ENCODE data around the gene P2RY13.

The P2RY13 gene

DNA sequence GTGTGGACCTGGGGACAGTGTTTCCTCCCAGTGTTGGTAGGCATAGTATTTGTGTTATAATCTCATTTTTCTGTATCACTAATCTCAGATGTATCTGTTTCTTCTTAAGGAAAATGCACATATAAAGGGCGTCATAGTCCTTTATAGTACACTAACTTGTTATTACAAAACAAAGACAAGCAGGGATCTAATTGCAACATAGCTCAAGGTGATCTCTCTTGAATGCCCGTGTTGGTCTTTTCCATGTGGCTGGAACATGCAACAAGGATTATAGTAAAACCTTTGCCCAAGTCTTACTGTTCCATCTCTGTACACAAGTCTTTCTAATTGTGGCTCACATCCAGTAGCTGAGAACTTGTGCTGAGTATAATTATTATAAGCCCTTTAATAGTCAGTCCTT, 9.2 kb downstream of the P2RY13 start:
- no peak overlapping the region for H3K27ac ChIP-seq

DNA sequence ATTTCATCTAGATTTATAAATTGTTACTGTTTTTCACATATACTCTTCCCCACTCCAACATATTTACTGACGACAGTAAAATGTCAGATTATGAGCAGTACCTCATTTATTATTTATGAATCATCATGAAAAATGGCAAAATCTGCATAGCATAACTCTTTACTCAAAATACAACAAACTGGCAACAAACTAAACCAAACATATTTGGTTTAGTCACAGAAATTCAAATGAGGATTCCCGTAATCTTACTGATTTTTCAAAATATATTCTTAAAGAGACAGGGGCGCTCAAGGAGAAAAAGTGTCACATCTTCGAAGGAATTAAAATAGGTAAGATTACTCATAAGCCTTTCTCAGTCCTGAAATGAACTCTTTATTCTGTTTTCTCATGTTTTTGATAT, 9.7 kb downstream of the P2RY13 start:
- H3K27ac ChIP-seq, result no peak overlapping the region
- TF ChIP-seq, protein P1, sequence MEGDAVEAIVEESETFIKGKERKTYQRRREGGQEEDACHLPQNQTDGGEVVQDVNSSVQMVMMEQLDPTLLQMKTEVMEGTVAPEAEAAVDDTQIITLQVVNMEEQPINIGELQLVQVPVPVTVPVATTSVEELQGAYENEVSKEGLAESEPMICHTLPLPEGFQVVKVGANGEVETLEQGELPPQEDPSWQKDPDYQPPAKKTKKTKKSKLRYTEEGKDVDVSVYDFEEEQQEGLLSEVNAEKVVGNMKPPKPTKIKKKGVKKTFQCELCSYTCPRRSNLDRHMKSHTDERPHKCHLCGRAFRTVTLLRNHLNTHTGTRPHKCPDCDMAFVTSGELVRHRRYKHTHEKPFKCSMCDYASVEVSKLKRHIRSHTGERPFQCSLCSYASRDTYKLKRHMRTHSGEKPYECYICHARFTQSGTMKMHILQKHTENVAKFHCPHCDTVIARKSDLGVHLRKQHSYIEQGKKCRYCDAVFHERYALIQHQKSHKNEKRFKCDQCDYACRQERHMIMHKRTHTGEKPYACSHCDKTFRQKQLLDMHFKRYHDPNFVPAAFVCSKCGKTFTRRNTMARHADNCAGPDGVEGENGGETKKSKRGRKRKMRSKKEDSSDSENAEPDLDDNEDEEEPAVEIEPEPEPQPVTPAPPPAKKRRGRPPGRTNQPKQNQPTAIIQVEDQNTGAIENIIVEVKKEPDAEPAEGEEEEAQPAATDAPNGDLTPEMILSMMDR (conservative IDR thresholded peaks at IDR 0.05), result no peak
- TF ChIP-seq ZFX (IDR thresholded peaks at IDR 0.05), result no peak

More for the DNA sequence above, 9.2 kb downstream of the P2RY13 start:
- TF ChIP-seq, protein P1 (conservative IDR thresholded peaks at IDR 0.05), result no peak
- no peak for TF ChIP-seq ZFX (IDR thresholded peaks at IDR 0.05)

- H3K27ac ChIP-seq, result no peak overlapping the region
- TF ChIP-seq, protein P1 (conservative IDR thresholded peaks at IDR 0.05), result no peak
- TF ChIP-seq ZFX (IDR thresholded peaks at IDR 0.05), result no peak
Observed at GRCh38 chr3:151318991-151319390, 10.4 kb downstream of the P2RY13 start.

- TF ChIP-seq ZFX (IDR thresholded peaks at IDR 0.05), result no peak
- TF ChIP-seq, protein P1 (conservative IDR thresholded peaks at IDR 0.05), result no peak
- H3K27ac ChIP-seq, result no peak overlapping the region
Observed at GRCh38 chr3:151318313-151318712, 11.0 kb downstream of the P2RY13 start.

- no peak for TF ChIP-seq ZFX (IDR thresholded peaks at IDR 0.05)
- TF ChIP-seq, protein P1 (conservative IDR thresholded peaks at IDR 0.05), result no peak
- no peak within 1 kb of the TSS for H3K27ac ChIP-seq
Observed at GRCh38 chr3:151316267-151316991, 12.9 kb downstream of the P2RY13 start, which contains the start of gene GPR87. Gene GPR87 (minus strand): TSS chr3:151316820. CDS start chr3:151300100, 16,720 bp downstream.

GRCh38 chr3:151315846-151316245, 13.5 kb downstream of the P2RY13 start:
- TF ChIP-seq ZFX (IDR thresholded peaks at IDR 0.05), result no peak
- TF ChIP-seq, protein P1 (conservative IDR thresholded peaks at IDR 0.05), result no peak
- H3K27ac ChIP-seq, result no peak overlapping the region

- no peak for TF ChIP-seq ZFX (IDR thresholded peaks at IDR 0.05)
- TF ChIP-seq, protein P1 (conservative IDR thresholded peaks at IDR 0.05), result no peak
- no peak overlapping the region for H3K27ac ChIP-seq
Observed at GRCh38 chr3:151315136-151315535, 14.2 kb downstream of the P2RY13 start.
